ENCODE data around the gene PRKCA. TPM values are rescaled to one million over a fixed set of nuclear protein-coding genes. Genes with fewer than 3 reads are reported as not detected.

PRKCA gene
- total RNA-seq, 1 donor from 2014 or later: 132 TPM

GRCh38 chr17:66406701-66407644 is 104.6 kb downstream of the PRKCA start:
- intact Hi-C loops (cut with micrococcal nuclease): loop anchor here (1.0 to 10.0 kb wide), 3 partner anchors 8 to 1038 kb away; no protein-coding TSS in a partner anchor

DNA sequence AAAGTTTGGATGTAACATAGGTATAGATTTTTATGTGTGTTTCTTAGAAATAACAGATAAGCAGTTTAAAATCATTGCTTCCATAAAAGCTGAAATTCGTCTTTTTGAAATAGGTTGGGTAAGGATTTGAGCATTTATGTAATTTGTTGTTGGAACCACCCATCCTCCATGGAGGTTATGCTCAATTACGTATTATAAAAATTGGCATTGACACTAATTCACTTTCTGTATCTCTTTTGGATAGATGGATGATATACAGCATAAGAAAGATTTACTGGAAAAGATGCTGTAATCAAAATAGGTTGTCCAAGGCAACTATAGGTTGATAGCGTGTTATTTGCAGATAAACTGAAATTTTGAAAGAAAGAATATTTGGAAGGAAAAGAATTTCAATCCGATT is 105.5 kb downstream of the PRKCA start:
- intact Hi-C loops (cut with micrococcal nuclease): loop anchor here (1.0 to 10.0 kb wide), 3 partner anchors 9 to 1037 kb away; no protein-coding TSS in a partner anchor

DNA sequence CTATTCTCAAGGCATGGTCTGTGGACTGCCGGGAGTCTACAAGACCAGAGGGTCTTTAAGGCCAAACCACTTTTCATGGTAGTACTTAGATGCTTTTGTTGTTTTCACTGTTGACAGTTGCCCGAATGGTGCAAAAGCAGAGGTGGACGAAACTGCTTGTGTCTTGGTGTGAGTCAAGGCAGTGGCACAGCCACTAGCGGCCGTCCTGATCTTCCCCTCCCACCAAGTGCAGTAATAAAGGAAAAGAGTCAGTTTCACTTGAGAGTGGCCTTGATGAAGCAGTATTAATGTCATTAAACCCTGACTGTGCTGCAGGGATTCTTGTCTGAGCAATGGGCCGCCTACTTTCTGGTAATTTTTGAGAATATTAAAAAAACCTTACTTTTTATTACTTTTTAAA is 109.1 kb downstream of the PRKCA start:
- intact Hi-C loops (cut with micrococcal nuclease): no loop called here

DNA sequence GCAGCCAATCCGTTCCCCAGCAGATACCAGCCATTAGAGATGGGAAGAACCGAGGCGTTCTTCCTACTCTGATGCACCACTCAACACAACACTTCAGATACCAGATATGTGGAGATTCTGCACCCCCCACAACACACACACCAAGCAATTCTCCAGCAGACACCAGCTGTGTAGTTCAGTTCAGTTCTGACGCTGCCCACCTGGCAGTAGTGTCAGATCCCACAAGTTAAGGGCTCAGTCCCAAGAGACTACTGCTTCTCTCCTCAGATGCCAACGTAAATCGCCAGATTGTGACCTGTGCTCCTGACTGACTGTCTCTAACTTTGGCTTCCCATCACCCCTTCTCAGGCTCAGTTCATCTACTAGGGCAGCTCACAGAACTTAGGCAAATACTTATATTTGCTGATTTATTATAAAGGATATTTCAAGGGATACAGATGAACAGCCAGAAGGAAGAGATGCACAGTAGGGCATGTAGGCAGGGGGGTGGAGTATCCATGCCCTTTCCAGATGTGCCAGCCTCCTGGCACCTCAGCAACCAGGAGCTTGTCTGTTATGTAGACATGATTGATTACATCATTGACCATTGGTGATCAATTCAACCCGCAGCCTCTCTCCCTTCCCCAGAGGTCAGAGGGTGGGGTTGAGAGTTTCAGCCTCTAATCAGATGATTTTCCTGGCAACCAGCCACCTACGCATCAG is 110.6 kb downstream of the PRKCA start:
- intact Hi-C loops (cut with micrococcal nuclease): no loop called here

DNA sequence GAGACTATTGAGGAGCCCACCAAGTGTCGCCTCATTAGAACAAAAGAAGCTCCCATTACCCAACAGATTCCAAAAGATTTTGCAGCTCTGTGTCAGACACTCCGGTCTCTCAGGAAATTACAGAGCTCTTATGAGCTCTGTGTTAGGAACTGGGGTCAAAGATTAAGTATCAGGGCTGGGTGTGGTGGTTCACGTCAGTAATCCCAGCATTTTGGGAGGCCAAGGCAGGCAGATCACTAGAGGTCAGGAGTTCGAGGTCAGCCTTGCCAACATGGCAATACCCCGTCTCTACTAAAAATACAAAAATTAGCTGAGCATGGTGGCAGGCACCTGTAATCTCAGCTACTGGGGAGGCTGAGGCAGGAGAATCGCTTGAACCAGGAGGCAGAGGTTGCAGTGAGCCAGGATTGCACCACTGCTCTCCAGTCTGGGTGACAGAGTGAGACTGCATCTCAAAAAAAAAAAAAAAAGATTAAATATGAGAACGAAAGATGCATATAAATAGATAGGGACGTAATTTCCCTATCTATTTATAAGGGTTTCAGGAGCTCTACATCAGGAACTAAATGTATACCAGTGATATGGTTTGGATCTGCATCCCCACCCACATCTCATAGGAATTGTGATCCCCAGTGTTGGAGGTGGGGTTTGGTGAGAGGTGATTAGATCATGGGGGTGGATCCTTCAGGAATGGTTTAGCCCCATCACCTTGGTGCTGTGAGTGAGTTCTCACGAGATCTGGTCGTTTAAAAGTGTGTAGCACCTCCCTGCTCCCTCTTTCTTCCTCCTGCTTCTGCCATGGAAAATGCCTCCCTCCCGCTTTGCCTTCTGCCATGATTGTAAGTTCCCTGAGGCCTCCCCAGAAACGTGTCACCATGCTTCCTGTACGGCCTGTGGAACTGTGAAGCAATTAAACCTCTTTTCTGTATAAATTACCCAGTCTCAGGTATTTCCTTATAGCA is 111.4 kb downstream of the PRKCA start:
- intact Hi-C loops (cut with micrococcal nuclease): no loop called here

GRCh38 chr17:66414561-66415175 is 112.3 kb downstream of the PRKCA start:
- intact Hi-C loops (cut with micrococcal nuclease): no loop called here

DNA sequence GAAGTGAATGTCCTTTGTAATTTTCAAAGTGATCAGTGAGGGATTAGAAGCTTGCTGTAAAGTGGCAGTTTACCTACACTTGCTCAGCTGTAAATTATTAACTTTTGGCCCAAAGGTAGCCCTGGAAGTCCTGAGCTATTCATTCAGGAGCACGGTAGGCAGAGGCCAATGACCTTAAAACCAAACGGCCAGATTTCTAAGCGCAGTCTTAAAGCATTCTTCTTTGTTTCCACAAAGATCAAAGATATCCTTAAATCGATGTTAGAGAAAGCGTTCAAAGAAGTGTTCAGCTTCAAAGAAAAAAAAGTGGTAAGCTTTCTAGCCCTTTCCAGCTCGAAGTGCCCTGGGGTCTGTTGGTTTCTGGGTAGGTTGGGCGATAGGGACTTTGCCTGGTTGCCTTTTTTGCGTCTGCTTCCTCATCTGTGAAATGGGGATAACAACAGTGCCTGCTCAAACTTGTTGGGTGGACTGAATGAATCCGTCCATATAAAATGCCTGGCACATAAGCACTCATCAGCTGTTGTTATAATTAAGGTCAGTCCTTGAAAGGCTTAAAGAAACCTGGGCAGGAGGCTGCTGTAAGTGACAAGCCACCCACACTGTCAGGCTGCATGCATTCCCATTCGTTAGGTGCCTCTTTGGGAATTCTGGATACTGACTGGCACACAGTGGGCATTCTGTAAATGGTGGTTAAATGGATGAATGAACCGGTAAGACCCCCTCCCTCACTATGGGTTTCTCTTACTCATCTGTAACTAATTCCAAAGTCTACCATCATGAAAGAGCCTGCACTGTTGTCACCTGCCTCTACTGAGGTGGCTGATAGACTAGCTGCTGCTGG is 113.2 kb downstream of the PRKCA start:
- intact Hi-C loops (cut with micrococcal nuclease): no loop called here

GRCh38 chr17:66416207-66416940 is 114.0 kb downstream of the PRKCA start:
- intact Hi-C loops (cut with micrococcal nuclease): no loop called here

DNA sequence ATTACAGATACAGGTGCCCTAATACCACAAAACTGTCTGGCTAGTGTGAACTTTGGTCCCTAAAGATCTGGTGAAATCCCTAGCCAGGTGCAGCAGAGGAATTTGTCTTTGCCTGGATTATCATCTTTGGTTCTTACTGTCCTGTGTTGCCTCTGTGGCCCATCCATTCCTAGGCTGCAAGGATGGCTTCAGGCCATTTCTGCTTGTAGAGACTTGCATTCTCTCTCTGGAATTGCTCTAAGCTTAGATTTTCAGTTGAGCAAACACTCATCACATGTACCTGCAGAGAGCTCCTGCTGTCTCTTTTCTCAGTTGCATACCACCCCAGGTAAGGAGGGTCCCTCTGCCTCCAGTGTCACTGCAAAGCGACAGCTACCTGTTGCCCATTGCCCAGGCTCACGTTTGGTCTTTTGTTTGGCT is 114.9 kb downstream of the PRKCA start:
- intact Hi-C loops (cut with micrococcal nuclease): no loop called here

DNA sequence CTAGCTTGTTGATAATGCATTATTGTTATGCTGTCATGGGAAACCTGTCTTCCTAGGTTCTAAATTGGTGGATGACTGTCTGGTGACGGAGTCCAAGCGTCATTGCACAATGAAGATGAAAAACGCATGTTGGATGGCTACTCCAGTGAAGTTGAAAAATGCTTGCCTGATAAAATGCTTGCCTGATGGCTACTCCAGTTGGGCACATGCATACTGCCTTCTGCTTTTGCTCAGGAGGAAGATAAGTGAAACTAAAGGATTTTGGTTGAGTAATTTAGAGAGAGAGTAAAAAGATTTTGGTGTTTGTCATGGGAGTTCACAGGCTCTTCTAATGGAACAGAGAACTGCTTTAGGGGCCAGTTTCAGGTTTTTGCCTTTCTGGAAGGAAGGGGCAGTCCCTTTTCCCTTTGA is 118.6 kb downstream of the PRKCA start:
- intact Hi-C loops (cut with micrococcal nuclease): no loop called here

- intact Hi-C loops (cut with micrococcal nuclease): no loop called here
Measured at GRCh38 chr17:66422186-66422585, 119.8 kb downstream of the PRKCA start.

DNA sequence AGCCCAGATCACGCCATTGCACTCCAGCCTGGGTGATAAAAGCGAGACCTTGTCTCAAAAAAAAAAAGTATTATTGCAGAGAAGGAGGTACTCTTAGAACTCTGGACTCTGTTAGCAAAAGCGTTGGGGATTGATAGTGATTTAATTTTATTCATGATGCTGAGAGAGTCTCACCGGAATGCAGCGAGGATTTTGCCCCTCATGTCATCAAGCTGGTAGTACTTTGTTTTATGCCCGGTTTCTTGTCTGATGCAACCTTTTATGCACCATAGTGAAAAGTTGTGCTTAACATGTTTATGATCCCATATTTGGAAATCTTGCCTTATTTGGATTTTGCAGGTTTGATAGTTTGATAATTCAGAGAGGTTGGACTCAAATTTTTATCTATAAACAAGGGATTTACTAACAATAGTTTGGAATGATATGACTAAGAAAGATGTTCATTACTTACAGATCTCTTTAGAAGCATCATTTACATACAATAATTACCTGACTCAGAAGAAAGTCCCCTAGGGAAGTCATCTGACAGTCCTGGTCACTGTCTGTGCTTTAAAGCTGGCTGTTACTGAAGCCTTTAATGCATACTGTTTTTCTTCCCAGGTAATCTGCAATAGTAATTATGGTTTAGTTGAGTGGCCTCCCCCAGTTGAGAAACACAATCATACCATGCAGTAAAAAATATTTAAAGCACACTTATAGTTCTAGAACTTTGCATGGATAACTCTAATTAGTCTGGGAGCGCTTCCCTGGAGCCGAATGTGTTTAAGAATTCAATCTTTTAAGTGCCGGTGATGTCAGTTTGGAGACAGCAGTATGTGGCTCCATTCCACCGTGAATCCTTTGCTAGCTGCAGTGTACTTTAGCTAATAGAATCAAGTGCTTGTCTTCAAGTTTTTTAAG is 120.9 kb downstream of the PRKCA start:
- intact Hi-C loops (cut with micrococcal nuclease): no loop called here

DNA sequence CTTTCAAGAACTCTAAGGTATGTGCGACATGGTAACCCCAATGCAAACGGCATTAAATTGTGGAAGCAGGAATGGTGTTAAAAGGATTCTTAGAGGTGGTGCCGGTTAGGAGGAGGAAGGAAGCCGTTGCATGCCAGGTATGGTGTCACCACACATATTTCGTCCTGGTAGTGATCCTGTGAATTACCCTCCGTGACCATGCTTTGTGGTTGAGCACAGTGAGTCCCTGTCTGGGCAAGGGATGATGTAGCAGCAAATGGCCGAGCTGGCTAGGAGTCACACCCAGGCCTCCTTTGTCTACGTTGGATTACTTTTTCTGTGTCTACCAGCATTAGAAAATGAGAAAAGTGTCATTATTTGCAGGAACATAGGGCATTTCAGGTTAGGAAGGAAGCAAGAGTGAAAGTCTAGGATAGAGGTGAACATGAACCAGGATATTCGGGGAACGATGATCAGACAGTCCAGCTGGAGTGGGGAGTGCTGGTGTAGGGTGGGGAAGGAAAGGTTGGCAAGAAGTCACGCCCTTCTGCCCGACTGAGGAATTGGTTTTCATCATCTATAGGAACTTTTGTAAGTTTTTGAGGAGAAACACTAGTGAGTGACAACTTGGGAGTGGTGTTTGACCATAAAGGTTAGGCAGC is 123.5 kb downstream of the PRKCA start:
- intact Hi-C loops (cut with micrococcal nuclease): loop anchor here (1.0 to 5.0 kb wide), 11 partner anchors 27 to 480 kb away; partner anchors contain the start of gene CEP112

DNA sequence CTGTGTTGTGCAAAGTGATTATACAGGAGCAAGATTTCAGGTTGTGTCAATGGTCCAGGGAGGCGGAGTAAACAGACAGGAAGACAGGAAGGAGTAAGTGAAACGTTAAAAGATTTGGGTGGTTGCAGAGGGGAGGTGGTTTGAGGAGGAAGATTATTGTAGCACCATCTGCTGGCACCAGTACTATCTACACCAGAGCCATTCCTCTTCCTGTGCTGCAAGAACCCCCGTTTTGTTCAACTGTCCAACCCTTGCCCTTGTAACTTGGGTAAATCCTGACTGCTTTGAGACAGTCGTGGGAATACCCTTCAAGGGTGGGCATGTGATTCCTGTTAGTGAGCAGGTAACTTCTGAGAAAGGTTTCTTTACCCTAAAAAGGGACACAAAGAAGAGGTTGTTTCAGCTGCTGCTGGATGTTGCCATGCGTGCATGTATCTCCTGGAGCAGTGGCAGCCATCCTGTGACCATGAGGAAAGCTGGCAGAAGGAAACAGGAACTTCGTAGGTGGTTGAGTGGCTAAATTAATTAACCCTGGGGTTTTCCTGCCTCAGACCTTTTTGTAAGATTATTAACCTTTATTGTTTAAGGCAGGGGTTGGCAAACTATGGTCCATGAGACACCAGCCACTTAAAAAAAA is 124.1 kb downstream of the PRKCA start:
- intact Hi-C loops (cut with micrococcal nuclease): loop anchor here (1.0 to 5.0 kb wide), 11 partner anchors 27 to 480 kb away; partner anchors contain the start of gene CEP112

GRCh38 chr17:66427134-66427533 is 124.7 kb downstream of the PRKCA start:
- intact Hi-C loops (cut with micrococcal nuclease): loop anchor here (2.0 to 5.0 kb wide), 3 partner anchors 55 to 245 kb away; partner anchors contain the start of gene CEP112

- intact Hi-C loops (cut with micrococcal nuclease): loop anchor here (5.0 kb wide), 2 partner anchors 57 to 243 kb away; no protein-coding TSS in a partner anchor
Measured at GRCh38 chr17:66429680-66430079, 127.3 kb downstream of the PRKCA start.

All from T-helper 1 cell treated with Interleukin-12 subunit alpha and Interleukin-12 subunit beta and Interleukin-4 antibody, amounts not matched to agents 30 ng/mL and 1 ng/mL, for 36 hours (primary cell).